GM19328 (cell line): ENCODE data around the gene FGFBP3.
"Not testable (repeated sequence)": the region's sequence is repeated elsewhere in the genome, so short reads cannot be mapped to it uniquely, and the experiment has no call there.

Experiments
- ATAC-seq: cut with Tn5 transposase; IDR thresholded peaks from one replicate; pipeline ENCODE4 v1.9.1; 2021; ENCODE audit warnings: mild to moderate bottlenecking, moderate library complexity; ENCODE audit not compliant: unreplicated experiment

FGFBP3 gene

DNA sequence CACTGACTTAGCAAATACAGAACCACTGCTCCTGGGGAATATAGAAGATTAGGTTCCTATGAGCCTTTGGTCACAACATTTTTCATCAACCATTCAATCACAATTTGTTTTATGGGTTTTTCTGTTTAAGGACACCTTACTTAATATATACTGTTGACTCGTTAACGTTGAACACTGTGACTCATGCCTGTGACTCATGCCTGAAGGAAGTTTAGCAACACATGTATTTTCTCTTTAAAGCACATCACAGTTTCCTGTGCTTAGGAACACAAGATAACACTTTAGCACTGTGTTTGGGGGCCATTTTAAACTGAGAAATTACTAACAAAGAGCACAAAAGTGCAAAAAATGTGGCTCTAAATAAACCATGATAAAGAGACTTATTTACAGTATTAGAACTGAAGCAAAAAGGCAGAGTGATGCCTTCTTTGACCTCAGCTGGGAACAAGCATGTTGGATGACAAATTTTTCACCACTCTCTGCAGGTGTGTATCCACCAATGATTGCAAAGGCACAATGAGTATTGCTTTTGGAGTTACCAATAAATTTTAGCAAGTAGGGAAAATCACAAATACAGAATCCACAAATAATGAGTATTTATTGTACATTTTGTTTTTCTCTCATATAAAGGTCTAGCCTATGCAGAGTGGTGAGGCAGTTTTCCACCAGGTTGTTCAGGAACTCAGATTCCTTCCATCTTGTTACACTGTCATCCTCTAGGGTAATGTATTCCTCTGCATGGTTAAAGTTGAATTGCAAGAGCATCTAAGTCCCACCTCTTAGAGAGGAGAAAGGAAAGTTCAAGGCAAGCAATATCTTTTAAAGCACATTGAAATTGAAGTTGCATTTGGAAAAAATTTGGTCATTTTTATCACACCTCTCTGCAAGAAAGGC is 7.3 kb downstream of the FGFBP3 start:
- ATAC-seq = no peak

DNA sequence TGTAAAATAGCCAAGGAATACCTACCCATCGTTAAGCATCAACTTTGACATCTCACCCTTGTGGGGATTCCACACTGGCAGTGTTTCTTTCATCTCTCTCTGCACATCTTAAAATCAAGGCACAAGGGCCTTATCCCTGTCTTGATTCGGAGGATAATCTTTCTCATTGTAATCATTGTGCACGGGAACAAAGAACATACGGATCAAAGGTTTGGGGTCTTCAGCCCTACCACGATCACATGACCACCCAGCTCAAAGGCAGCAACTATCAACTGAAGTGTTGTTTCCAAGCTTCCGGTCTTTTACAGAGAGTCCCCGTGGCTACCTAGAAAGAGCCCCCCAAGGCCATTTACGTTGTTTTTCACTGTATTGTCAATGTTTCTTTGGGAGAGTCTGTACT is 11.9 kb downstream of the FGFBP3 start:
- ATAC-seq = no peak

DNA sequence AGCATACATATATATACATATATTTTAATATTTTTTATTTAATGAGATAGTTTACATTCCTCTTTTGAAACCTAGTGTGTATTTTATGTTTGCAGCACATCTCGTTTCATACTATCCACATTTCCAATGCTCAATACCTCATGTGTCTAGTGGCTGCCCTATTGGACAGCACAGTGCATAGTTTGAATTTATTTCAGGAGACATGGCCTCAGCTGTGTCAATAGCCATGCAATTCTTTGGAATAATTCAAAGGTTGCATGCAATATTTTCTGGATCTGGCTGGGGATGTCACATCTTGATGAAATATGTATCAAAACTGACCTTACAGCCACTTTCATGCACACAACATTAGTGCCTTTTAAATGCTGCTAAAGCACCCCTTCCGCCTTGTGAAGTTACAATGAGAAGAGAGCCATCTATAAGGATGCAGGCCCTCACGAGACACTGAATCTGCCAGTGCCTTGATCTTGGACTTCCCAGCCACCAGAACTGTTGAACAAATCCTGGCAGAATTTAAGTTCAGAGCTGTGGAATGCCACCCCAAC is 13.0 kb downstream of the FGFBP3 start:
- ATAC-seq = no peak

DNA sequence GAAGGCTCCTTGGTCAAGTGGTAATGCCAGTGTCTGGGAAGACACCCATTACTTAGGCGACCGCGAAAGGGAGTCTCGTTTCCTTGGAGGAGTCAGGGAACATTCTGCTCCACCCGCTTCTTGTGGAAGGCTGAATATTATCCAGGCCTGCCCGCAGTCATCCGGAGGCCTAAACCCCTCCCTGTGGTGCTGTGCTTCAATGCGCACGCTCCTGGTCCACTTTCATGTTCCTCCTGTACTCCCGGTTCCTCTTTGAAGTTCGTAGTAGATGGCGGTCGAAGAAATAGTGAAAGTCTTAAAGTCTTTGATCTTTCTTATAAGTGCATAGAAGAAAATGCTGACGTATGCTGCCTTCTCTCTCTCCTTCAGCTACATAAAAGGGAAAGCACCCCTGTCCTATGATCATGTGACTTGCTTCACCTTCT is 15.0 kb downstream of the FGFBP3 start:
- ATAC-seq = not testable (repeated sequence)

DNA sequence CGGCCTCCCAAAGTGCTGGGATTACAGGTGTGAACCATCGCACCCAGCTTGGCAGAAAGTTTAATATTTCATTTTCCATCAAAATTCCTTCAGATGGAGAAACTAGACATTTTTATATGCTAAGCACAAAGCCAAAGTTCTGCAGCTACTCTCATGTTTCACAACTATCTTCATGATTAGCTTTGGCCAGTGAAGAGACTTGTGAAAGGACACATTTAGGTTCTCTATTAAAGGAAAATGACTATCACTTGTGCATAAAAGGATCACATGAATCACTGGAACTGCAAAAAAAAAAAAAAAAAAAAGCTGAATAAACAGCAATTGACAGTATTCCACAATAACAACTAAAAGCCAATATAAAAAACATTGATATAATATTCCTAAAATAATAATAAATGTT is 16.2 kb downstream of the FGFBP3 start:
- no peak for ATAC-seq

DNA sequence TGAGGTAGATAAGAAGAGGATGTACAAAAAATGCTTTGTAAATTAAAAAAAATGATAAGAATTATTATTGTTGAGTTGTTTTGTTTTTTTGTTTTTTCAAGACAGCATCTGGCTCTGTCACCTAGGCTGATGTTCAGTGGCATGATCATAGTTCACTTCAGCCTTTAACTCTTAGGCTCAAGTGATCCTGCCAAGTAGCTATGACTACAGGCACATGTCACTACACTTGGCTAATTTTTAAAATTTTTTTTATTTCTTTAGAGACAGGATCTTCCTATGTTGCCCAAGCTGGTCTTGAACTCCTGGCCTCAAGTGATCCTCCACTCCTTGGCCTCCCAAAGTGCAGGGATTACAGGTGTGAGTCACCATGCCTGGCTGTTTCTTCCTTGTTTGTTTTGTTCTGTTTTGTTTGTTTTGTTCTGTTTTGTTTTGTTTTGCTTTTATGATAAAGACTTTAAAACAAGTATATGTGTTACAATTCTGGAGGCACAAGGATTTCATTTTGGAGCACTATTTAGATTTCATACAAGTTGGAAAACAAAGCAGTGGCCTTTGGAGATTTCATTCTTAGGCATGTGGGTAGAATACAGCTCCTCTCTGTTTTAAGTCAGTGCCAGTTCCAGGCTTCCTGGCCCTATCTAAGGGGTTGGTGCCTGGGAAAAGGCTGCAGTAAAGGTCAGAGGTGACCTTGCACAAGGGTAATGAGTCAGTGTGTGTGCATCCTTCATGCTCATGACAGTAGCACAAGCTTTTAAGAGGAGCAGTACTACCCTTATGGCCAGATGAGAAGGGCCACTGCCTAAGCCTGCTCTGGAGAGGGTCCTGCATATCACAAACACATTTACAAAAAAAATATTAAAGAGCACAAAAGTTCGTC is 17.9 kb downstream of the FGFBP3 start:
- ATAC-seq = no peak

DNA sequence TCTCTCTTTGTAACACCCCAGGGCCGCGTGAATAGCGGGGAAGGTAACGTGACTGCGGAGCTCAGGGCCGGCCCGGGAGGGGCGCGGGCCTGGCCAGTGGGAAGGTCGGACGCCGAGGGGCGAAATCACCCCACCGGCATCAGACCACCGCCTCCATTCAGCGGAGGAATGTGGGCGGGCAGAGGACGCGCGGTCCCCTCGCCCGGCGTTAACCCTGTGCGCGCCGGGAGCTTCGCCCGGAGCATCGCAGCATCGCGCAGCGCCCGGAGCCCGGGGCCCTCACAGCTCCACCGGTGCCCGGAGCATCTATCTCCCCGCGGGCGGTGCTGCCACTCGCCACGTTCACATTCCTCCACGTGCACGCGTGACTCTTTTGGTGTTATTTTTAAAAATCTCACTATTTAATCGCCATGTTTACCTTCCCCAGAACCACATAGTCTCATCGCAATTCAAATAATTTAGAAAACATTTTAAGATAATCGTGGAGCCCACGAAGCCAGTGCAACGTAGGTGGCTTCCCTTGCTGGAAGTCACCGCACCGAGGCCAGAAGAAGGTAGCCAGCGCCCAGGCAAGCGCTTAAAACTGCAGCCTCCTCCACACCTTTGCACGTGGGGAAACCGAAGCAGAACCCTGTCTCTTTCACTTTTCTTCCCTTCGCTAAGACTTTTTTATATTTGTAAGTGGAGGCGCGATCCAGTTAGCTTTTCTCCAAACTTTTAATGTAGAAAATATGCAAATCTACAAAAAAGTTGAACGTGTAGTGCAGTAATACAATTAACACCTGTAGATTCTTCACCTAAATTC is 21.8 kb downstream of the FGFBP3 start:
- ATAC-seq = no peak

DNA sequence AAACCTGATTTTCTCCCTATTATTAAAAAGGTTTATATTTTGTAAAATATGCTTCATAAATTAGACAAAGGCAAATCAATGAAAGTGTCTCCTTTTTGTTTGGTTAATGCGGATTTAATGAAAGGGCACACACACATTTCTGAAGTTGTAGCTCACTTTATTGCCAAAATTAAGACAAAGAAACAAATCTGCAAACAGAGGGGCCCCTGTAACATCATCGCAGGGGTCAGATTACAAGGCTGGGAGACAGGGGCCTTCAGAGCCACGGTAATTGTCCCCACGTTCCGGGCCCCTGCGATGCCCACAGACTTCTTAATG is 22.4 kb downstream of the FGFBP3 start:
- ATAC-seq = no peak

DNA sequence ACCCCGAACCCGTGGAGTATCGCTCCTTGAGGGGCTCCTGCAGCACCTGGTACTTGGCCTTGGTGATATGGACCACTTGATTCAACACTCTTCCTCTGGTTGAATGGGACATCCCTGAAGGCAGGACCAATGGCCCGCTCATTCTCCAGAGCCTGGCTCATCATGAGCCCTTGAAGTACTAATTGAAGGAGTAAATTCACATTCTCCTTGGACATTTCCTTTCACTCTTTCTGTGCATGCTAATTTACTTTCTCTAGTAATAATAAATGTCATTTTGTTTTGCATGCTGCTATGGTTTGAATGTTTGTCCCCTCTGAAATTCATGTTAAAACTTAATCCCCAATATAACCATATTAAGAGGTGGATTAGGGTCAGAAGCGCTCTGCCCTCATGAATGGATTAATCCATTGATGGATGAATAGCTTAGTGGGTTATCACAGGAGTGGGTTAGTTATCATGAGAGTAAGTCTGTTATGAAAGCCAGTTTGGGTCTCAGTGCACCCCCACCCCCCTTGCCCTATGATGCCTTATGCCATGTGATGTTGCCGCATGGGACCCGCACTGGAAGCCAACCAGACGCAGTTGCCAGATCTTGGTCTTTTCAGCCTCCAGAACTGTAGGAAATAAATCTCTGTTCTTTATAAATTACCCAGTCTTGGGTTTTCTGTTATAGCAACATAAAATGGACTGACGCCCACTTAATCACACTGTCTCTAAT is 23.8 kb downstream of the FGFBP3 start:
- ATAC-seq = no peak

DNA sequence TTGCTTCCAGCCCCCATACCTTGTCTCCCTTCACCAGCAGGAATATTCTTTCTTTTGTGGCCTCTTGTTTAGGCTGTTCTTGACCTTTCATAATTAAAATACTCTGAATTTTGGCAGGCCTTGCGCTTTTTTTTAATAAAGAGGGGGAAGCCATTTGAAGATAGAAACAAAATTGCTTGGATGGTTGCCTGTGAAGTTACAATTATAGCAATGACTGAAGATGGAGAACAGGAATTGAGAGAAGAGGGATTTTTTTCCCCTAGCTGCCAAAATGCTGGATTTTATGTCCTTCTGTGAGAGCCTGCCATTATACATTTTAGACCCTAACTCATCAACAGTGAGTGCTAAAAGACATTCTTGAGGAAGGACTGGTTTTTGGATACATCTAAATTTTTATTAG is 24.8 kb downstream of the FGFBP3 start:
- ATAC-seq = no peak

DNA sequence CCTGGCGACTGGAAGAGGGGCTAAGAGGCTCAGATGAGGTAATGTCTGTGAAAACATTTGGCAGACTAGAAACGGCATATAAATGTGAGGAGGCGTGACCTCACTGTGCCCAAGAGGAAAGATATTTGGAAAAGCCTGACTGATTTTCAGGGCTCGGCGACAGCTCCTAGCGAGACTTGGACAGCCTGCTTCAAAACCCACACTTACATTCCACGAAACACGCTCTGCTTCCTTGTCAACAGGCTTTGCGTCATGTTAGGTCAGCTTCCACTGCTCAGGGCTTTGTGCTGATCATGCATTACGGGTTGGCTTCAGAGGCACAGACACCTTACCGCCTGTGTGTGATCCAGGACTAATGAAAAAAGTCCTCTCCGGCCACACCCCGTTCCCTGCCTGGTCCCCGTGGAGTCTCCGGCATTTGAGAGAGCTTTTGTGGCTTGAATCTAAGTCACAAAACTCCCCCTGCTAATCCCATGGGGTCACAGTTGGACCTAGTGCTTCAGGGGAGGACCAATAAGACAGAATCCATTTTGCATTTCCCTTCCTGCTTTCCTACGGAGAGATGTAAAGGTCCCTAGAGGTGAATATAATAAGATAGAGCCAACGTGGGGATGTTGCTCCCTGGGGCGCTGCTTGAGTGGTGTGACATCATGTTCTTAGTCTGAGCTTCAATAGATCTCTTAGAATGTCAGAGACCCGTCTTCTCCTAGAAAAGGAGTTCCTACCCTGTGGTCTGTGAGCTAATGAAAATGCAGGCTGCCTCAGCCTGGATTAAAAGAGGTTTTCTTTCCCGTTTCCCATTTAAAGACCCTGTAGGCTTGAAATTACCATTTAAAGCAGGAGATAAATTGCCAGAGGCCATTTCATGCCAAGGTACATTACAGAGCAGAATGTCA is 25.5 kb downstream of the FGFBP3 start:
- ATAC-seq = no peak

DNA sequence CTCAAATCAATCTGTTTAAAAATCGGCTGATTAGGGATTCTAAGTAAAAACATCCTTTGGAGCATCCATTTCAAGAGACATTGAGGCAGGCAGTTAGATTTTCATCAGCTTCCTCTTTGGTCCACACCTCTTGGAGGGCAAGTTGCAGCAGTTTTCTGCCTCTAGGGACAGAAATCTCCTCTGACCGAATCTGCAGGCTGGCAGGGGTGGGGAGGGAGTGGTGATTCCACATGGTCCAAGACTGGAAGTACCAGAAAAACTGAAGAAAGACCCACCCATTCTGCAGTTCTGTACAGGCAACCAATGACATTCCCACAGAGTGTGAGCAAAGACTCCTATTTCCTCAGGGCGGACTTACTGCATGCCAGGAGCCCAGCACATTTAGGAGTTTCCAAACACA is 29.0 kb downstream of the FGFBP3 start:
- ATAC-seq = no peak

DNA sequence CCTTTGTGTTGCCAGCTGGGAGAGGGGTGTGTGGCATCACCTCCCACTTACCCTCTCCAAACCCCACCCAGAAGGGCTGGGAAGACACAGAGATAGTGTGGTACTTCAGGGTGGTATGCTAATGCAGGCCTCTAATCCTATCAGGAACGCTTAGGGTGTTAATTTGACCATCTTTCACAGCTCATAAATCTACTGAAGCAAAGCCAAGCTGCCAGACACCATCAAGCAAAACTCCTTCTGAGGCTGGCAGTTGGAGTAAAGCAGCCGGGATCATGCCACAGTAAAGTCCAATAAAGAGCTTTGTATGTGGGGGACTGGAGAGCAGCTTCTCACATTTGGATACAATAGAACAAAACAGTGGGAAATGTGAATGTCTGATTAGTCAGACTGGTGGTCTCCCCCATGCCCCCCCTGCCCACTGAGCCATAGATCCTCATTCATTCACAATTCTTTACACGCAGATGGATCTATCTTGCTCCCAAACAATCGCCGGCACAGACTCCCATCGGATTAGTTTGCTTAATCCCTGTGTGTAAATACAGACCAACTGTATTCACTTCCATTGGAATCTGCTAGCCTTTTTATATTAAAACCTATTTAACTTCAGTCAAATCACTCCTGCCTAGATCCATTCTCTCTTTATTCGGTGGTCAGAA is 29.6 kb downstream of the FGFBP3 start:
- ATAC-seq = no peak

DNA sequence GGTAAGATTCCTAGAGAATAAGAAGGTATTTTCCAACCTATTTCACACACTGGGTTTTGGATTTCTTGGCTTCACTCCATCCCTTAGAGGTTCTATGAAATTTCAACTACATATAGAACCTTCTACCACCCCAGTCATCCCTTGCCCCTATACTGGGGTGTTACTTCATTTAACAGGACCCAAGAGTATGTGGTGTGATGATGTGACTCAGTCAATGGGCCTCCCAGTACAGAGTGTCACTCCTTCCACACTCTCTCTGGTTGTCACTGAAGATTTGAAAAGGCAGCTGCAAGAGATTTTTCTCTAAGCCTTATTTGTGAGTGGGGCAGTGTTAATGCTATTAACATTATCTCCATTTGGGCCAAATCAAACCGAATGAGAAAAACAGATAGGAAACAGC is 33.5 kb downstream of the FGFBP3 start:
- no peak for ATAC-seq

DNA sequence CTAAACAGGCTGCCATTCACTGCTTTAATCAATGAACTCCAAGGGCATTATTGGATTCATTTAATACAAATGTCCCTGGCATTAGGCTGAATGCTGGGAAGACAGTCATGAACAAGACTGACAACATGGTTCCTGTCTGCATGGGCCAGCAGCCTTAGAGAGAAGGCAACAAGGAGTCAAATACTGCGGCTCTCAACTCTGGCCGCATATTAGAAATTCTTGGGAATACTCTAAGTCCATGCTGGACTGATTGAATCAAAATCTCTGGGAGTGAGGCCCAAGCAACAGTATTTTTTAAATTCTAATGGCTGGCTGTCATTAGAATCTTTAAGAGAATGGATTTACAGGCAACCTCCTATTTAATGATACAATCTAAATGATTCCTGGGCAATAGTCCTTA is 34.1 kb downstream of the FGFBP3 start:
- no peak for ATAC-seq

DNA sequence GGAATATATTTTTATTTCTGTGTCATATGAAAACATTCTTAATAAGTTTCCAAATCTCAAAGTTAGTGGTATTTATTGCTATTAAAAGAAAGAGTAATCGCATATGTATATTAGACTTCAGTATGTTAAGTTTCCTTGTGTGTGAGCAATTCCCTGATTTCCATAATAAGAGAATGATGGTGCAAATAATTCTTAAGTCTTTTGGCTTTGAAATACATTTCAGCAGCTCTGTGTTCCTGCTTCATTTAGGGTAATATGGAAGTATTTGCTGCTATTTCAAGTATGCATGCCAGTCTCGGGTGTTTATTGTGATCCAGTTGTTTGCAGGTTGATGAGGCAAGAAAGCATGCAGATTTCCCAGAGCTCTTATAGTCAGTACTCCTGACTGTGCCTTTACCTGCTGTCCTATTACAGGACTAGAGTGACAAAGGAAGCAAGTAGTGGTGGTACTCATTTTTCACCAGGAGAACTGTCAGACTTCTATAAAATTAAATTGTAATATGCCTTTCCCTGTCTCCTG is 43.7 kb downstream of the FGFBP3 start:
- no peak for ATAC-seq

DNA sequence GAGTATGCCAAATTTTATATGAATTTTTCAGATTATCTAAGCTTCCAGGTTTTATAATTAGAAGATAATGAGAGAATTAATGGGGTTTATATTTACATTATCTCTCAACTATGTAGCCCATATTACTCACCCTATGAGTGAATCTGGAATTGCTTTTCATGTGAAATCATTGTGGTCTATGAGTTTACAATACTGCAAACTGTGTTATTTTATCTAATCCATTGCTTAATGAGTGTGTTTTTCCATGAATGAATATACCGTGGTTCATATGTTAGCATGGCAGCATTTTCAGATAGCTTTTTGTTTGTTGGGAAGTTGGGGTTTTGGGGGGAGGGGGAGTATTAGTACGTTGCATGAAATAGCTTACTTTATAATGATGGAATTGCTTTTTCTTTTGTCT is 44.5 kb downstream of the FGFBP3 start:
- no peak for ATAC-seq

DNA sequence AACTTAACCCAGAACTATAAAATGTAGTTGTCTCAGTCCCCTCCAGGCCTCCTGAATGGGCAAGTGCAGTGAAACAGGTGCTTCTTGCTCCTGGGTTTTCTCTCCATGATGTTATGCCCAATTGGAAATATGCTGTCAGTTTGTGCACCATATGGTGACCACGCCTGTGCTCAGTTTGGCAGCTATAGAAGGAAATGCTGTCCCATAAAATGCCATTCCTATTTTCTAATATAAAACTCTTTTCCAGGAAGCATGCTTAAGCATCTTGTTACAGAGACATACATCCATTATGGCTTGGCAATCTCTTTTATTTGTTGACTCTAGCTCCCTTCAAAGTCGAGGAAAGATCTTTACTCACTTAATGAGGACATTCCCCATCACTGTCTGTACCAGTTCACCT is 45.2 kb downstream of the FGFBP3 start:
- no peak for ATAC-seq

DNA sequence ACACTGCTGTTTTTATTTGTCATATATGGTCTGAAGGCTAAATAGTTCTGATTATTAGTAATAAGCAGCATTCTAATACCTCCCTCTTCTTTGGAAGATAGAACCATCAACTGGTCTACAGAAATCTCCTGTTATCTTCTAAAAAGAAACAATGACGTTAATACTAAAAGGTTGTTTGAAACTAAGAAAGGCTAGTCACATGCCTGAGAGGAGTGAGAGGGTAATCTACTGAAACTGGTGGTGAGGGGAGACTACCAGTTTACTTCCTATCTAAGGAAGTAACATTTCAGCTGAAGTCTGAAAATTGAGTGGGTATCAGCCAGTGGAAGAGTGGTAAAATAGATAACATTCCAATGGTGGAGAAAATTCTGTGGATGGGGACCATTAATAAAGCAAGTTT is 48.4 kb downstream of the FGFBP3 start:
- no peak for ATAC-seq
